CD4-positive, alpha-beta T cell (primary cell): ENCODE data around the gene KCNC1. TPM values are rescaled to one million over a fixed set of nuclear protein-coding genes. Genes with fewer than 3 reads are reported as not detected.

Experiments used
- ATAC-seq: fragments of 200-7000 bp; cut with Tn5 transposase; one replicate; pipeline ENCODE4 v1.10.0; 2022; ENCODE audit warnings: mild to moderate bottlenecking; ENCODE audit not compliant: poor library complexity
- CTCF ChIA-PET: fragments of 350-600 bp; sonication (Branson Sonifier 250); formaldehyde crosslinking; loops from one replicate; lab custom pipeline; 2021; ENCODE audit warnings: antibody characterized with exemption, inconsistent platforms; lab: Charles Lee
- POLR2A ChIA-PET: fragments of 350-600 bp; sonication (Branson Sonifier 250); formaldehyde crosslinking; loops from one replicate; lab custom pipeline; 2021; ENCODE audit warnings: antibody characterized with exemption, inconsistent platforms; lab: Charles Lee
- DNase-seq, 14 experiments: peaks; one replicate each; pipeline ENCODE4 v3.0.0-alpha.2; 2013 to 2020; ENCODE audit warnings: mixed read lengths in 2 of 14
- H3K27ac ChIP-seq, 2 donors: one replicate each; pipeline versions ENCODE4 v1.5.1 to v1.7.0; 2013; ENCODE audit warnings: low read length in 2 of 2, low read depth in 1 of 2, mild to moderate bottlenecking in 1 of 2
- H3K27me3 ChIP-seq, 2 experiments: 1 replicate in 1 of 2; 2 replicates in 1 of 2; pipeline versions ENCODE4 v1.6.1 to v1.7.0; 2013; ENCODE audit warnings: low read length in 2 of 2, control low read depth in 1 of 2, mild to moderate bottlenecking in 1 of 2, moderate library complexity in 1 of 2; ENCODE audit not compliant: insufficient read depth in 2 of 2, control insufficient read depth in 1 of 2
- H3K36me3 ChIP-seq: one replicate; pipeline ENCODE4 v1.6.1; 2013; ENCODE audit warnings: low read length, control low read depth; ENCODE audit not compliant: insufficient read depth
- H3K4me1 ChIP-seq: one replicate; pipeline ENCODE4 v1.6.1; 2013; ENCODE audit warnings: low read length, control low read depth; ENCODE audit not compliant: insufficient read depth
- H3K4me3 ChIP-seq: one replicate; pipeline ENCODE4 v1.5.1; 2013; ENCODE audit warnings: mild to moderate bottlenecking, low read length, moderate library complexity
- H3K9me3 ChIP-seq, 2 experiments: 1 replicate in 1 of 2; 2 replicates in 1 of 2; pipeline versions ENCODE4 v1.6.1 to v1.7.0; 2013; ENCODE audit warnings: low read length in 2 of 2, mild to moderate bottlenecking in 2 of 2, control low read depth in 1 of 2, moderate library complexity in 1 of 2; ENCODE audit not compliant: control insufficient read depth in 1 of 2, insufficient read depth in 1 of 2
- H3K27ac Mint-ChIP-seq: one replicate; pipeline ENCODE4 v1.8.0; 2020; ENCODE audit warnings: mixed read lengths
- H3K27me3 Mint-ChIP-seq: one replicate; pipeline ENCODE4 v1.8.0; 2021; ENCODE audit warnings: mixed read lengths
- H3K36me3 Mint-ChIP-seq: one replicate; pipeline ENCODE4 v1.8.0; 2021; ENCODE audit warnings: low read depth, mixed read lengths
- H3K4me1 Mint-ChIP-seq: one replicate; pipeline ENCODE4 v1.8.0; 2021; ENCODE audit warnings: low read depth, mixed read lengths
- H3K4me3 Mint-ChIP-seq: one replicate; pipeline ENCODE4 v1.8.0; 2020; ENCODE audit warnings: mild to moderate bottlenecking, mixed read lengths
- H3K9me3 Mint-ChIP-seq: one replicate; pipeline ENCODE4 v1.8.0; 2020; ENCODE audit warnings: mixed read lengths
- intact Hi-C, 2 experiments: fragments of 100-400 bp; cut with DNase I in 1 of 2; cut with micrococcal nuclease in 1 of 2; formaldehyde crosslinking; loops; one replicate each; pipeline versions ENCODE4 v1.15.1 to v1.9.0; 2023 to 2025; cut with DNase I, micrococcal nuclease
- total RNA-seq, 174 experiments: library from RNA in 2 of 174; stranded (reverse) in 2 of 174; gene quantifications; one replicate each; pipeline ENCODE4 v1.2.3 and lab custom pipeline; 2021 to 2026
- TF ChIP-seq, protein P1 (sequence below): fragments of 200-600 bp; IDR thresholded peaks from one replicate; pipeline ENCODE4 v1.8.0; 2022; ENCODE audit warnings: antibody characterized with exemption, mild to moderate bottlenecking

Gene KCNC1
- total RNA-seq, 2 experiments from 2014 or later: not detected

DNA sequence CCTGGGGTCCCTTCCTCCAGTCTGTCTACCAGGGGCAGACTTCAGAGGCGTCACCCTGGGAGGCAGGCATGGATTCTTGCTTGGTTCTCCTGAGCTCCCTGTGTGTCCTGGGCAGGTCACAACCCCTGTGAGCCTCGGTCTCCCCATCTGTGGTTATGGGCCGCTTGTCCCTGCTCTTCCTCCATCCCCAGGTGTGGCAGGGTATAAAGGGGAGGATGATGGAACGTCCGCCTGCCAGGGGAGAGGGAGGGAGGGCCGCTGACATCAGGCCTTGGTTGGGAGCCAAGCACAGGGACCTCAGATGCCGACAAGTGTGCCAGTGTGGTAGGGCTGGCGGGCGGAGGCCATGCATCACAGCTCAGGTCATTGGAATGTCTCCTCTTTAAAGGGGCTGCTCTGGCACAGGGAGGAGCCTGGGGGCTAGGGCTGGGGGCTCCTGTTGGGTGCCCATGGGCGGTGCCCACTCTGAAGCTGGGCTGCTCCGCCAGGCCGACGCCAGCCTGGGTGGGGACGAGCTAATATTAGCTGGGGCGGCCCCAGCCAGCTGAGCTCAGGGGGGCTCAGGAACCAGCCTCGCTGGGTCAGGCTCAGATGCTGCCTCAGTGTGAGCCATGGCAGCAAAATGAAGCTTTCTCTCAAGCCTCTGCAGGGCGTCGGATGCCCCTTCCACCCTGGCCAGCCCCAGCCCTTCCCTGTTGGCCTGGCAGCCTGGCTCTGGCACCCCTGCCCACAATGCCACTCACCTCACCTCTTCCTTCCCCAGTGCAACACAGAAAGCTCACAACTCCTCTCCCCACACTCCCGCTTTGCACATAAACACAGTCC, 12.8 kb downstream of the KCNC1 start:
- ATAC-seq (no peak), DNase-seq (no peak)
- Histone ChIP-seq H3K27me3 (peaks cover 0 to 3% of the 10 kb centered on the region in 2 experiments), H3K27ac (no peak overlapping the region), H3K36me3 (no peaks in the 10 kb centered on the region), H3K4me3 (no peak overlapping the region), H3K9me3 (peaks cover 0 to 9% of the 10 kb centered on the region in 2 experiments), H3K4me1 (no peaks in the 10 kb centered on the region)
- Mint-ChIP-seq H3K27ac (no peak overlapping the region), H3K36me3 (no peaks in the 10 kb centered on the region), H3K4me1 (no peaks in the 10 kb centered on the region), H3K9me3 (no peaks in the 10 kb centered on the region), H3K4me3 (no peak overlapping the region), H3K27me3 (peaks cover 39% of the 10 kb centered on the region)
- CTCF ChIA-PET: no interaction called here
- intact Hi-C loops: no loop called here
- TF ChIP-seq, protein P1, sequence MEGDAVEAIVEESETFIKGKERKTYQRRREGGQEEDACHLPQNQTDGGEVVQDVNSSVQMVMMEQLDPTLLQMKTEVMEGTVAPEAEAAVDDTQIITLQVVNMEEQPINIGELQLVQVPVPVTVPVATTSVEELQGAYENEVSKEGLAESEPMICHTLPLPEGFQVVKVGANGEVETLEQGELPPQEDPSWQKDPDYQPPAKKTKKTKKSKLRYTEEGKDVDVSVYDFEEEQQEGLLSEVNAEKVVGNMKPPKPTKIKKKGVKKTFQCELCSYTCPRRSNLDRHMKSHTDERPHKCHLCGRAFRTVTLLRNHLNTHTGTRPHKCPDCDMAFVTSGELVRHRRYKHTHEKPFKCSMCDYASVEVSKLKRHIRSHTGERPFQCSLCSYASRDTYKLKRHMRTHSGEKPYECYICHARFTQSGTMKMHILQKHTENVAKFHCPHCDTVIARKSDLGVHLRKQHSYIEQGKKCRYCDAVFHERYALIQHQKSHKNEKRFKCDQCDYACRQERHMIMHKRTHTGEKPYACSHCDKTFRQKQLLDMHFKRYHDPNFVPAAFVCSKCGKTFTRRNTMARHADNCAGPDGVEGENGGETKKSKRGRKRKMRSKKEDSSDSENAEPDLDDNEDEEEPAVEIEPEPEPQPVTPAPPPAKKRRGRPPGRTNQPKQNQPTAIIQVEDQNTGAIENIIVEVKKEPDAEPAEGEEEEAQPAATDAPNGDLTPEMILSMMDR: no peak
- POLR2A ChIA-PET: no interaction called here

DNA sequence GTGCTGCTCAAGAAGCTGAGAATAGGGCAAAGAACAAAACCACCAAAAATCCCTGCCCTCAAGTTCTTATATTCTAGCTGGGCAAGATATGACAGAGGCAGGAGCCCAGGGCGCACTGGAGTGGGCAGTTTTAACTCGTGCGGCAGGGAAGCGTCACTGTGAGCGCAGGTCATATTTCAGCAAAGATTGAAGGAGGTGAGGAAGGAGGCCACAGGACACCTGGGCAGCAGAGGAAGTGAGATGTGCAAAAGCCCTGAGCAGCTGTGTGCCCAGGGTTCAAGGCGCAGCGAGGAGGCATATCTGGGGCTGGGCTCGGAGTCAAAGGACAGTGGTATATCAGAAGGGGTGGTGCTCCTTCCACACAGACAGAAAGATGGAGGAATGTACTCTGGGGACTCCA, 13.5 kb downstream of the KCNC1 start:
- ChIA-PET POLR2A (no interaction called here), CTCF (no interaction called here)
- peaks cover 0 to 3% of the 10 kb centered on the region in 2 experiments for H3K27me3 ChIP-seq
- TF ChIP-seq, protein P1: no peak
- DNase-seq (no peak), ATAC-seq (no peak)
- intact Hi-C loops: no loop called here
- peaks cover 33% of the 10 kb centered on the region for H3K27me3 Mint-ChIP-seq
- H3K9me3 ChIP-seq: peaks cover 0 to 9% of the 10 kb centered on the region in 2 experiments
- no peak overlapping the region for H3K27ac Mint-ChIP-seq
- no peaks in the 10 kb centered on the region for H3K36me3 Mint-ChIP-seq
- H3K4me3 Mint-ChIP-seq: no peak overlapping the region
- no peaks in the 10 kb centered on the region for H3K36me3 ChIP-seq
- H3K27ac ChIP-seq: no peak overlapping the region
- H3K4me1 Mint-ChIP-seq: no peaks in the 10 kb centered on the region
- no peaks in the 10 kb centered on the region for H3K9me3 Mint-ChIP-seq
- H3K4me3 ChIP-seq: no peak overlapping the region
- no peaks in the 10 kb centered on the region for H3K4me1 ChIP-seq

DNA sequence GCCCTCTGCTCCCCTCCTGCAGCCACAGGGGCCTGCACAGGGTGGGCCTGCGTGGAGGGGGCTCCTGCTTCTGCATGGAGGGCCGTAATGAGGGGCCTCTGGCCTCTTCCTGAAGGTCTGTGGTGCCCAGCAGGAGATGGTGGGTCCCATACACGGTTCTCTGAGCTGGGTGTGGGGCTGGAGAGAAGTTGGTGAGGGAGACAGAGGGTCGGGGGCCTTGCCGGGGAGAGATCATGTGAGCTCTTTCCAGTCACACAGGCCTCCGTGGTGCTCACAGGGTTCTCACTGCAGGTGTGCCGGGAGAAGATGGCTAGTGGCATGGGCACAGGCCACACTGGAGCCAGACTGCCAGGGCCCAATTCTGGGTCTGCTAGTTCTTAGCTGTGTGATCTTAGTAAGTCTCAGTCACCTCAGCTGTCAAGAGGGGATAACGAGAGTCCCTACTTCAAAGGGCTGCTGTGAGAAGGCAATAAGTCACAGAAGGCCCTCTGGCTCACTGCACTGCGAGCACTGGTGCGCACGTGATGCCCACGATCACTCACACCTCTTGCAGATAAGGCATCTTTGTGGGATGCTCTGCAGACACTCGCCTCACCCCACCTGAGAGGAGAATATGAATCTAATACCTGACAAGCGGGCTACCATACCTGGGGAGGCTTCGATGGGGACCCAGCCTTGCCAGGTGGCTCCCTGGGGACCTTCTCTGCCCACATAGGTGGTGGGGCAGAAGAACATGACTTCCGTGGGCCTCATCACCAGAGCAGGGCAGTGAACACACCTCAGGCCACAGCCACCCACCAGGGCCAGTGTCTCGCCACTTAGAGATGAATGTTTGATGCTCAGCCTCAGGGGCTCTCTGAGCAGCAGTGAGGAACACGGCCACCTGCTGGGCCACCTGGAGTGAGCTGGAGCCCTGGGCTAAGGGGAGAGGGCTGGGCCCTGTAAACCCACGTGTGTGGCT, 14.5 kb downstream of the KCNC1 start:
- no peak overlapping the region for H3K4me3 ChIP-seq
- Mint-ChIP-seq H3K4me1 (no peaks in the 10 kb centered on the region), H3K27me3 (peaks cover 31% of the 10 kb centered on the region), H3K27ac (no peak overlapping the region), H3K36me3 (no peaks in the 10 kb centered on the region), H3K4me3 (no peak overlapping the region), H3K9me3 (no peaks in the 10 kb centered on the region)
- ATAC-seq (no peak), DNase-seq (no peak)
- POLR2A ChIA-PET: no interaction called here
- intact Hi-C loops: no loop called here
- CTCF ChIA-PET: no interaction called here
- no peaks in the 10 kb centered on the region for H3K4me1 ChIP-seq
- no peaks in the 10 kb centered on the region for H3K36me3 ChIP-seq
- peaks cover 0 to 9% of the 10 kb centered on the region in 2 experiments for H3K9me3 ChIP-seq
- H3K27ac ChIP-seq: no peak overlapping the region
- TF ChIP-seq, protein P1: no peak
- H3K27me3 ChIP-seq: peaks cover 0 to 3% of the 10 kb centered on the region in 2 experiments
